ENCODE measurements around the gene SRSF4.
"Not testable (repeated sequence)": the region's sequence is repeated elsewhere in the genome, so short reads cannot be mapped to it uniquely, and the experiment has no call there.

Gene SRSF4

GRCh38 chr1:29181413-29182225, at the start of gene SRSF4:
TSS of gene SRSF4 (minus strand) at chr1:29181900. CDS start at chr1:29181752, 148 bp downstream.
- DNase-seq, result peak; percentile 99

GRCh38 chr1:29230553-29231378, 49.1 kb upstream of the SRSF4 start, which contains the start of gene MECR:
TSS of gene MECR (minus strand) at chr1:29230934. CDS start at chr1:29230906, 28 bp downstream.
- DNase-seq, result peak; percentile 92

- DNase-seq, result no peak
Measured at GRCh38 chr1:29230204-29230552, 48.5 kb upstream of the SRSF4 start.

- no peak for DNase-seq
Measured at GRCh38 chr1:29227511-29227910, 45.8 kb upstream of the SRSF4 start.

GRCh38 chr1:29225361-29225760, 43.7 kb upstream of the SRSF4 start:
- DNase-seq, result no peak

- DNase-seq, result no peak
Measured at GRCh38 chr1:29224356-29224837, 42.7 kb upstream of the SRSF4 start.

- no peak for DNase-seq
Measured at GRCh38 chr1:29223521-29223920, 41.8 kb upstream of the SRSF4 start.

- DNase-seq, result no peak
Measured at GRCh38 chr1:29222686-29223085, 41.0 kb upstream of the SRSF4 start.

- not testable (repeated sequence) for DNase-seq
Measured at GRCh38 chr1:29222260-29222659, 40.6 kb upstream of the SRSF4 start.

GRCh38 chr1:29221296-29221695, 39.6 kb upstream of the SRSF4 start:
- no peak for DNase-seq

GRCh38 chr1:29218223-29218622, 36.5 kb upstream of the SRSF4 start:
- no peak for DNase-seq

- DNase-seq, result no peak
Measured at GRCh38 chr1:29217633-29218032, 35.9 kb upstream of the SRSF4 start.

- DNase-seq, result peak; percentile 13
Measured at GRCh38 chr1:29213055-29213454, 31.4 kb upstream of the SRSF4 start.

GRCh38 chr1:29211086-29212030, 29.7 kb upstream of the SRSF4 start:
- DNase-seq, result no peak

- no peak for DNase-seq
Measured at GRCh38 chr1:29210278-29211085, 28.8 kb upstream of the SRSF4 start.

- no peak for DNase-seq
Measured at GRCh38 chr1:29209173-29209572, 27.5 kb upstream of the SRSF4 start.

GRCh38 chr1:29208442-29208841, 26.7 kb upstream of the SRSF4 start:
- DNase-seq, result no peak

GRCh38 chr1:29202584-29203340, 21.1 kb upstream of the SRSF4 start:
- peak; percentile 89 for DNase-seq

GRCh38 chr1:29202053-29202452, 20.4 kb upstream of the SRSF4 start:
- no peak for DNase-seq

GRCh38 chr1:29201595-29202051, 19.9 kb upstream of the SRSF4 start:
- no peak for DNase-seq
